Mesenchymal stem cell (in vitro differentiated cells and primary cell): Measurements from ENCODE around the gene EFNA5.

ENCODE experiments used
- DNase-seq: peaks from one replicate; pipeline ENCODE4 v3.0.0-alpha.2; 2013
- H2AFZ ChIP-seq: one replicate; pipeline ENCODE4 v1.6.1; 2013; ENCODE audit warnings: low read depth, mild to moderate bottlenecking, control low read depth, inconsistent platforms, low read length, moderate library complexity
- H2AK5ac ChIP-seq: 2 replicates; pipeline ENCODE4 v1.6.1; 2013; ENCODE audit warnings: low read length, moderate library complexity, mild to moderate bottlenecking, inconsistent platforms; ENCODE audit not compliant: severe bottlenecking
- H2BK120ac ChIP-seq: one replicate; pipeline ENCODE4 v1.6.1; 2013; ENCODE audit warnings: low read depth, mild to moderate bottlenecking, inconsistent platforms, low read length, moderate library complexity
- H2BK12ac ChIP-seq, 2 experiments: one replicate each; pipeline ENCODE4 v1.6.1; 2013; ENCODE audit warnings: inconsistent platforms in 2 of 2, low read length in 2 of 2, mild to moderate bottlenecking in 2 of 2, moderate library complexity in 2 of 2, control low read depth in 1 of 2
- H2BK15ac ChIP-seq: one replicate; pipeline ENCODE4 v1.6.1; 2013; ENCODE audit warnings: mild to moderate bottlenecking, low read depth, inconsistent platforms; ENCODE audit not compliant: poor library complexity, severe bottlenecking
- H2BK5ac ChIP-seq: 2 replicates; pipeline ENCODE4 v1.6.1; 2013; ENCODE audit warnings: low read depth, mild to moderate bottlenecking, low read length, control low read depth, inconsistent platforms; ENCODE audit not compliant: poor library complexity, severe bottlenecking
- H3K14ac ChIP-seq, 2 experiments: one replicate each; pipeline ENCODE4 v1.6.1; 2013; ENCODE audit warnings: inconsistent platforms in 2 of 2, low read length in 2 of 2, control low read depth in 1 of 2, mild to moderate bottlenecking in 1 of 2, moderate library complexity in 1 of 2
- H3K18ac ChIP-seq, 2 experiments: one replicate each; pipeline ENCODE4 v1.6.1; 2013; ENCODE audit warnings: inconsistent platforms in 2 of 2, low read length in 2 of 2, control low read depth in 1 of 2, low read depth in 1 of 2, mild to moderate bottlenecking in 1 of 2
- H3K23ac ChIP-seq, 2 experiments: one replicate each; pipeline ENCODE4 v1.6.1; 2013; ENCODE audit warnings: inconsistent platforms in 2 of 2, low read length in 2 of 2, mild to moderate bottlenecking in 2 of 2, moderate library complexity in 2 of 2, control low read depth in 1 of 2
- H3K27ac ChIP-seq: 2 replicates; pipeline ENCODE4 v1.5.1; 2013; ENCODE audit warnings: mild to moderate bottlenecking, moderate library complexity, low read length, control low read depth, inconsistent platforms; ENCODE audit not compliant: poor library complexity, severe bottlenecking
- H3K27me3 ChIP-seq, 2 experiments: 2 replicates each; pipeline versions ENCODE4 v1.6.1 to v1.7.0; 2013; ENCODE audit warnings: low read length in 2 of 2, mild to moderate bottlenecking in 2 of 2, moderate library complexity in 2 of 2, control low read depth in 1 of 2, inconsistent platforms in 1 of 2; ENCODE audit not compliant: control insufficient read depth in 1 of 2, insufficient read depth in 1 of 2
- H3K36me3 ChIP-seq, 2 experiments: 2 replicates each; pipeline versions ENCODE4 v1.6.1 to v1.7.0; 2013; ENCODE audit warnings: low read length in 2 of 2, control low read depth in 1 of 2, inconsistent platforms in 1 of 2, low read depth in 1 of 2, mild to moderate bottlenecking in 1 of 2; ENCODE audit not compliant: insufficient read depth in 2 of 2, control insufficient read depth in 1 of 2
- H3K4ac ChIP-seq, 2 experiments: one replicate each; pipeline ENCODE4 v1.6.1; 2013; ENCODE audit warnings: inconsistent platforms in 2 of 2, low read length in 2 of 2, mild to moderate bottlenecking in 2 of 2, moderate library complexity in 2 of 2, control low read depth in 1 of 2, low read depth in 1 of 2
- H3K4me1 ChIP-seq: 2 replicates; pipeline ENCODE4 v1.6.1; 2013; ENCODE audit warnings: low read depth, low read length, control low read depth; ENCODE audit not compliant: control insufficient read depth, insufficient read depth
- H3K4me2 ChIP-seq: 2 replicates; pipeline ENCODE4 v1.6.1; 2013; ENCODE audit warnings: low read length, mild to moderate bottlenecking, inconsistent platforms; ENCODE audit not compliant: poor library complexity, severe bottlenecking
- H3K4me3 ChIP-seq, 2 experiments: 2 replicates each; pipeline versions ENCODE4 v1.5.1 to v1.7.0; 2013; ENCODE audit warnings: low read length in 2 of 2, mild to moderate bottlenecking in 2 of 2, control low read depth in 1 of 2, low read depth in 1 of 2; ENCODE audit not compliant: insufficient read depth in 1 of 2
- H3K79me1 ChIP-seq: replicated peaks from 2 replicates; pipeline ENCODE4 v1.6.1; 2013; ENCODE audit warnings: mild to moderate bottlenecking, control low read depth, low read length, inconsistent platforms; ENCODE audit not compliant: poor library complexity, severe bottlenecking
- H3K9ac ChIP-seq: 2 replicates; pipeline ENCODE4 v1.7.0; 2013; ENCODE audit warnings: mild to moderate bottlenecking, low read length, moderate library complexity
- H3K9me3 ChIP-seq: 2 replicates; pipeline ENCODE4 v1.7.0; 2013; ENCODE audit warnings: mild to moderate bottlenecking, low read length; ENCODE audit not compliant: control insufficient read depth
- H4K8ac ChIP-seq: one replicate; pipeline ENCODE4 v1.6.1; 2013; ENCODE audit warnings: inconsistent platforms, mild to moderate bottlenecking, low read length, moderate library complexity
- H4K91ac ChIP-seq: one replicate; pipeline ENCODE4 v1.6.1; 2013; ENCODE audit warnings: mild to moderate bottlenecking, low read length, inconsistent platforms
- WGBS: methylation state at CpG from one replicate; pipeline ENCODE4 v1.1.7; 2013; ENCODE audit warnings: mixed read lengths; 5-methylcytosine and 5-hydroxymethylcytosine counted together

The EFNA5 gene

DNA sequence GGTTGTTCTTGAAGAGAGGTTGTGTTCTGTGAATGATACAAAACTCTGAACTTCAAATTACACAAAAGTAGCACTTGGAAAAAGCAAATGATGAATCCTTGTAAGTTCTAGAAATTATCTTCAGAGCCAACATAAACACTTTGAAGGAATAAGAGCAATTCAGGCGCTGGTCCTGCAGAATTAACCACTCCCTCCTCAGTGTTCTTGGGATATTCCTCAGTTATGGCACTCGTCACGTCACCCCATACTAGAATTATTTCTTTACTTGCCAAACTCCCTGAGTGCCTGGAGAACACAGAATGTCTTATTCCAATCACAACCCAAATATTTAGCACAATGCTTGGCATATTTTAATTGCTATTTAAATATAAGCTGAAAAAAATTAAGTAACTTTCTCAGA lies 126.3 kb downstream of the EFNA5 start:
- Histone ChIP-seq H3K4me1 (peaks cover 11% of the 10 kb centered on the region), H2BK5ac (no peak overlapping the region), H3K36me3 (no peaks in the 10 kb centered on the region), H3K14ac (no peak overlapping the region), H2BK12ac (no peak overlapping the region), H3K4ac (no peak overlapping the region), H3K9me3 (no peaks in the 10 kb centered on the region), H3K27ac (no peak overlapping the region), H3K4me2 (no peak overlapping the region), H2AFZ (no peak overlapping the region), H3K27me3 (no peaks in the 10 kb centered on the region), H3K23ac (no peak overlapping the region), H3K79me1 (peaks cover 15% of the 10 kb centered on the region), H4K8ac (no peak overlapping the region), H3K9ac (no peak overlapping the region), H3K4me3 (no peak overlapping the region), H2BK120ac (no peak overlapping the region), H3K18ac (no peak overlapping the region), H2BK15ac (no peak overlapping the region), H2AK5ac (no peak overlapping the region), H4K91ac (no peak overlapping the region)
- no peak for DNase-seq
- 91% methylated on average over 3 of the region's 3 CpGs for WGBS

DNA sequence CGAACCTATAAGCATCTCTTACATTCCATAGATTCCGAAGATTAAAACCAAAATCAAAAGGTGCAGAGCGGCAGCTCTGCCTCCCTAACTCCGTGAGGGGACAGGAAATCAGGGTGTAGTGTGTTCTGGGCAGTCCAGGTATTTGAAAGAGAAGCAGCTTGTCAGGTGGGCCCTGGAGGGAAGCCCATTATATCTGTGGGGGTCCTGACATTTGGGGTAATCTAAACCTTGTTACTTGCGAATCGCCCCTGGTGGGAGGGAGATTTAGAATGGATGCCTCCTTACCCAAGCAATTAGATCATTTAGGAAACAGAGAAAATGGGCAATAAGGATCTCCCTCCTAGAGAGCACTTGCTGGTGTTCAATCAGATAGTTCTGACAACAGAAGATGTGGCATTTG lies 126.9 kb downstream of the EFNA5 start:
- H4K91ac ChIP-seq: no peak overlapping the region
- H4K8ac ChIP-seq: no peak overlapping the region
- no peak overlapping the region for H2BK15ac ChIP-seq
- WGBS: 93% methylated on average over 3 of the region's 6 CpGs
- H3K27ac ChIP-seq: no peak overlapping the region
- DNase-seq: no peak
- H3K9ac ChIP-seq: peak overlapping the region; percentile 62
- H3K79me1 ChIP-seq: peaks cover 15% of the 10 kb centered on the region
- H2BK12ac ChIP-seq: no peak overlapping the region
- no peak overlapping the region for H3K4me2 ChIP-seq
- no peak overlapping the region for H3K4me3 ChIP-seq
- peak overlapping the region; percentile 67 for H2BK120ac ChIP-seq
- peak overlapping the region in 1 of 2 experiments; percentile 11 for H3K18ac ChIP-seq
- H3K4ac ChIP-seq: no peak overlapping the region
- H2AFZ ChIP-seq: no peak overlapping the region
- peaks cover 14% of the 10 kb centered on the region for H3K4me1 ChIP-seq
- H2AK5ac ChIP-seq: peak overlapping the region; percentile 93
- H3K36me3 ChIP-seq: no peaks in the 10 kb centered on the region
- H3K9me3 ChIP-seq: no peaks in the 10 kb centered on the region
- no peak overlapping the region for H3K23ac ChIP-seq
- H3K14ac ChIP-seq: no peak overlapping the region
- H2BK5ac ChIP-seq: peak overlapping the region; percentile 51
- no peaks in the 10 kb centered on the region for H3K27me3 ChIP-seq

DNA sequence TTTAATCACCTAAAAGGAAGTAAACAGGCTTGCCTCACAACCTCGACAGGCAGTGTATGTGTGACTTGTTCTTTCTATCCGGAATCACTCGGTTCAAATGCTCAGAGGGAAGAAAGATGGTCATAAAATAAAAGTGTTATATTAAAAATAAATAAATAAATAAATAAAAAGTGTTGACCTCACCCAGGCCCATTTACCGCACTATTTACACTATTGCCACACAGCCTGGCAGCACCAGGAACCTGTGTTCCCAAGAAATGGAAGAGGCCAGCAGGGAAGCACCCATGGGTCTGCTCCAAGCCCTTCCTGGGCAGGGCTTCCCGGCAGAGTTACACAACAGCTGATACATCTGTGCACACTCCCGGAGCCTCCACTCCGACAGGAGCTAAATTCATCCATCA lies 127.9 kb downstream of the EFNA5 start:
- no peak overlapping the region for H3K23ac ChIP-seq
- H3K4me2 ChIP-seq: peak overlapping the region; percentile 54
- no peak overlapping the region for H3K18ac ChIP-seq
- H2BK15ac ChIP-seq: no peak overlapping the region
- H4K8ac ChIP-seq: peak overlapping the region; percentile 60
- no peak overlapping the region for H3K4ac ChIP-seq
- H3K36me3 ChIP-seq: no peaks in the 10 kb centered on the region
- peak; percentile 72 for DNase-seq
- peaks cover 14% of the 10 kb centered on the region for H3K4me1 ChIP-seq
- H3K79me1 ChIP-seq: peaks cover 17% of the 10 kb centered on the region
- H3K4me3 ChIP-seq: peak overlapping the region in 1 of 2 experiments; percentile 60
- peak overlapping the region; percentile 34 for H2BK120ac ChIP-seq
- no peak overlapping the region for H3K14ac ChIP-seq
- no peak overlapping the region for H2AFZ ChIP-seq
- H2BK5ac ChIP-seq: peak overlapping the region; percentile 73
- no peak overlapping the region for H4K91ac ChIP-seq
- H2BK12ac ChIP-seq: no peak overlapping the region
- H3K27ac ChIP-seq: peak overlapping the region; percentile 89
- H3K9me3 ChIP-seq: no peaks in the 10 kb centered on the region
- H3K9ac ChIP-seq: peak overlapping the region; percentile 62
- no peaks in the 10 kb centered on the region for H3K27me3 ChIP-seq
- peak overlapping the region; percentile 22 for H2AK5ac ChIP-seq
- 54% methylated on average over 1 of the region's 7 CpGs for WGBS

DNA sequence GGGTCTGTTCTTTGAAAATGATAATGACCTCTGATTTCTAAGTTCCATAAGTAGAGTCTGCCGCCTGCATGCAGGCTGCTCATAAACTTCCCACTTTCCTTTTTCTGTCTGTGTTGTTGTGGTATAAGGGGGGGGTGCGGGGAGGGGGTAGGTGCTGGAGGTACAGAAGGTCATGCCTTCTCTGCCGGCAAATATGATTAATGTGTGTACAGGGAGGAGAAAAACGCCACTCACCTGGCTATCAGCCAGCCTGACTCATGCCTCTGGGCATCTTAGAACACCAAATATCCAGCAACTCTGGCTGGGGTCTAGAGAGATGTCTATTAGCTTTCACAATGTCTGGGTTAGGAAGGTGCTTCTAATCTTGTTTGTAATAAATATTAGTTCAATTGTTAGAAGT lies 128.3 kb downstream of the EFNA5 start:
- Histone ChIP-seq H3K4me1 (peaks cover 14% of the 10 kb centered on the region), H4K8ac (no peak overlapping the region), H3K18ac (peak overlapping the region in 1 of 2 experiments; percentile 21), H3K27me3 (no peaks in the 10 kb centered on the region), H3K27ac (peak overlapping the region; percentile 89), H2BK5ac (peak overlapping the region; percentile 73), H4K91ac (no peak overlapping the region), H2AK5ac (no peak overlapping the region), H3K79me1 (peaks cover 17% of the 10 kb centered on the region), H3K9ac (peak overlapping the region; percentile 62), H3K9me3 (no peaks in the 10 kb centered on the region), H3K4me2 (peak overlapping the region; percentile 52), H3K4ac (no peak overlapping the region), H2BK15ac (no peak overlapping the region), H2BK12ac (no peak overlapping the region), H2AFZ (no peak overlapping the region), H3K36me3 (no peaks in the 10 kb centered on the region), H2BK120ac (no peak overlapping the region), H3K23ac (no peak overlapping the region), H3K14ac (no peak overlapping the region), H3K4me3 (peak overlapping the region in 1 of 2 experiments; percentile 60)
- peak; percentile 72 for DNase-seq
- WGBS: 67% methylated on average over 1 of the region's 4 CpGs
